SK-N-SH treated with all-trans-retinoic acid at 6 μM for 48 hours (cell line): Measurements from ENCODE around the gene AHRR.

ENCODE experiments used
- ATAC-seq: fragments of 200-7000 bp; cut with Tn5 transposase; 3 replicates; pipeline ENCODE4 v1.9.1; 2020; ENCODE audit warnings: mild to moderate bottlenecking, moderate library complexity
- ARNTL ChIP-seq: fragments of 450-650 bp; formaldehyde crosslinking; IDR thresholded peaks from 2 replicates; pipeline ENCODE4 v1.5.0; 2020; ENCODE audit warnings: low read depth, mild to moderate bottlenecking, moderate library complexity, borderline replicate concordance
- BACH2 ChIP-seq: fragments of 250-450 bp; sonication (Bioruptor Pico); IDR thresholded peaks from 2 replicates; pipeline ENCODE4 v1.9.0; 2021; ENCODE audit warnings: mild to moderate bottlenecking, borderline replicate concordance
- CSDC2 ChIP-seq: fragments of 250-450 bp; sonication (Bioruptor Pico); IDR thresholded peaks from 2 replicates; pipeline ENCODE4 v1.5.0; 2020; ENCODE audit warnings: mild to moderate bottlenecking, moderate library complexity
- ESRRG ChIP-seq: fragments of 250-450 bp; sonication (Bioruptor Pico); IDR thresholded peaks from 2 replicates; pipeline ENCODE4 v1.6.1; 2021; ENCODE audit warnings: mild to moderate bottlenecking
- GLIS3 ChIP-seq: fragments of 250-450 bp; sonication (Bioruptor Pico); IDR thresholded peaks from 2 replicates; pipeline ENCODE4 v1.5.0; 2020; ENCODE audit warnings: mild to moderate bottlenecking, moderate library complexity
- POU6F1 ChIP-seq: fragments of 250-450 bp; sonication (Bioruptor Pico); IDR thresholded peaks from 2 replicates; pipeline ENCODE4 v1.8.0; 2021; ENCODE audit warnings: low read depth, mild to moderate bottlenecking, moderate library complexity, borderline replicate concordance
- PPARA ChIP-seq: fragments of 250-450 bp; sonication (Bioruptor Pico); IDR thresholded peaks from 2 replicates; pipeline ENCODE4 v1.5.0; 2020; ENCODE audit warnings: mild to moderate bottlenecking, borderline replicate concordance
- RARB ChIP-seq: fragments of 250-450 bp; sonication (Bioruptor Pico); IDR thresholded peaks from 2 replicates; pipeline ENCODE4 v1.8.0; 2021; ENCODE audit warnings: mild to moderate bottlenecking, moderate library complexity
- TCF4 ChIP-seq: fragments of 250-450 bp; sonication (Bioruptor Pico); IDR thresholded peaks from 2 replicates; pipeline ENCODE4 v1.8.0; 2021; ENCODE audit warnings: mild to moderate bottlenecking, moderate library complexity, borderline replicate concordance
- ZC3H10 ChIP-seq: fragments of 250-450 bp; sonication (Bioruptor Pico); IDR thresholded peaks from 2 replicates; pipeline ENCODE4 v1.5.1; 2021; ENCODE audit warnings: mild to moderate bottlenecking, moderate library complexity
- ZFP3 ChIP-seq: fragments of 250-450 bp; sonication (Bioruptor Pico); IDR thresholded peaks from 2 replicates; pipeline ENCODE4 v1.5.0; 2020; ENCODE audit warnings: mild to moderate bottlenecking, moderate library complexity
- ZNF565 ChIP-seq: fragments of 450-650 bp; formaldehyde crosslinking; conservative IDR thresholded peaks from 2 replicates; pipeline ENCODE4 v1.5.0; 2020; ENCODE audit warnings: low read depth, mild to moderate bottlenecking, moderate library complexity
- ZNF70 ChIP-seq: fragments of 450-650 bp; formaldehyde crosslinking; IDR thresholded peaks from 2 replicates; pipeline ENCODE4 v1.5.0; 2020; ENCODE audit warnings: mild to moderate bottlenecking, moderate library complexity
- ZNF8 ChIP-seq: fragments of 450-650 bp; formaldehyde crosslinking; IDR thresholded peaks from 2 replicates; pipeline ENCODE4 v1.5.0; 2020; ENCODE audit warnings: mild to moderate bottlenecking, moderate library complexity
- TF ChIP-seq, protein P1 (sequence below): fragments of 250-450 bp; sonication (Bioruptor Pico); IDR thresholded peaks from 2 replicates; pipeline ENCODE4 v1.8.0; 2020; ENCODE audit warnings: mild to moderate bottlenecking, moderate library complexity, borderline replicate concordance
- TF ChIP-seq, protein P2 (sequence below): fragments of 250-450 bp; sonication (Bioruptor Pico); IDR thresholded peaks from 2 replicates; pipeline ENCODE4 v1.5.1; 2020; ENCODE audit warnings: low read depth, mild to moderate bottlenecking, moderate library complexity
- TF ChIP-seq, protein P3 (sequence below): fragments of 250-450 bp; sonication (Bioruptor Pico); IDR thresholded peaks from 2 replicates; pipeline ENCODE4 v1.5.1; 2021; ENCODE audit warnings: mild to moderate bottlenecking, moderate library complexity
- TF ChIP-seq, protein P4 (sequence below): fragments of 250-450 bp; sonication (Bioruptor Pico); IDR thresholded peaks from 2 replicates; pipeline ENCODE4 v1.5.0; 2020; ENCODE audit warnings: mild to moderate bottlenecking, moderate library complexity

The AHRR gene

GRCh38 chr5:351921-352245 lies 30.4 kb downstream of the AHRR start:
- no peak for TF ChIP-seq ZC3H10 (CRISPR knock-in tag)
- no peak for TF ChIP-seq PPARA (CRISPR knock-in tag)
- TF ChIP-seq ESRRG (CRISPR knock-in tag) = no peak
- TF ChIP-seq GLIS3 = no peak
- no peak for TF ChIP-seq TCF4 (CRISPR knock-in tag)
- TF ChIP-seq ZFP3 = no peak
- no peak for ATAC-seq

GRCh38 chr5:352639-353611 lies 31.4 kb downstream of the AHRR start:
- TF ChIP-seq, protein P1, sequence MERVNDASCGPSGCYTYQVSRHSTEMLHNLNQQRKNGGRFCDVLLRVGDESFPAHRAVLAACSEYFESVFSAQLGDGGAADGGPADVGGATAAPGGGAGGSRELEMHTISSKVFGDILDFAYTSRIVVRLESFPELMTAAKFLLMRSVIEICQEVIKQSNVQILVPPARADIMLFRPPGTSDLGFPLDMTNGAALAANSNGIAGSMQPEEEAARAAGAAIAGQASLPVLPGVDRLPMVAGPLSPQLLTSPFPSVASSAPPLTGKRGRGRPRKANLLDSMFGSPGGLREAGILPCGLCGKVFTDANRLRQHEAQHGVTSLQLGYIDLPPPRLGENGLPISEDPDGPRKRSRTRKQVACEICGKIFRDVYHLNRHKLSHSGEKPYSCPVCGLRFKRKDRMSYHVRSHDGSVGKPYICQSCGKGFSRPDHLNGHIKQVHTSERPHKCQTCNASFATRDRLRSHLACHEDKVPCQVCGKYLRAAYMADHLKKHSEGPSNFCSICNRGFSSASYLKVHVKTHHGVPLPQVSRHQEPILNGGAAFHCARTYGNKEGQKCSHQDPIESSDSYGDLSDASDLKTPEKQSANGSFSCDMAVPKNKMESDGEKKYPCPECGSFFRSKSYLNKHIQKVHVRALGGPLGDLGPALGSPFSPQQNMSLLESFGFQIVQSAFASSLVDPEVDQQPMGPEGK (CRISPR knock-in tag) = no peak
- TF ChIP-seq RARB (CRISPR knock-in tag) (no peak), CSDC2 (CRISPR knock-in tag) (no peak), ZNF8 (CRISPR knock-in tag) (no peak), ESRRG (CRISPR knock-in tag) (no peak)
- TF ChIP-seq, protein P2, sequence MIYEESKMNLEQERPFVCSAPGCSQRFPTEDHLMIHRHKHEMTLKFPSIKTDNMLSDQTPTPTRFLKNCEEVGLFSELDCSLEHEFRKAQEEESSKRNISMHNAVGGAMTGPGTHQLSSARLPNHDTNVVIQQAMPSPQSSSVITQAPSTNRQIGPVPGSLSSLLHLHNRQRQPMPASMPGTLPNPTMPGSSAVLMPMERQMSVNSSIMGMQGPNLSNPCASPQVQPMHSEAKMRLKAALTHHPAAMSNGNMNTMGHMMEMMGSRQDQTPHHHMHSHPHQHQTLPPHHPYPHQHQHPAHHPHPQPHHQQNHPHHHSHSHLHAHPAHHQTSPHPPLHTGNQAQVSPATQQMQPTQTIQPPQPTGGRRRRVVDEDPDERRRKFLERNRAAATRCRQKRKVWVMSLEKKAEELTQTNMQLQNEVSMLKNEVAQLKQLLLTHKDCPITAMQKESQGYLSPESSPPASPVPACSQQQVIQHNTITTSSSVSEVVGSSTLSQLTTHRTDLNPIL (CRISPR knock-in tag) = no peak
- TF ChIP-seq, protein P3, sequence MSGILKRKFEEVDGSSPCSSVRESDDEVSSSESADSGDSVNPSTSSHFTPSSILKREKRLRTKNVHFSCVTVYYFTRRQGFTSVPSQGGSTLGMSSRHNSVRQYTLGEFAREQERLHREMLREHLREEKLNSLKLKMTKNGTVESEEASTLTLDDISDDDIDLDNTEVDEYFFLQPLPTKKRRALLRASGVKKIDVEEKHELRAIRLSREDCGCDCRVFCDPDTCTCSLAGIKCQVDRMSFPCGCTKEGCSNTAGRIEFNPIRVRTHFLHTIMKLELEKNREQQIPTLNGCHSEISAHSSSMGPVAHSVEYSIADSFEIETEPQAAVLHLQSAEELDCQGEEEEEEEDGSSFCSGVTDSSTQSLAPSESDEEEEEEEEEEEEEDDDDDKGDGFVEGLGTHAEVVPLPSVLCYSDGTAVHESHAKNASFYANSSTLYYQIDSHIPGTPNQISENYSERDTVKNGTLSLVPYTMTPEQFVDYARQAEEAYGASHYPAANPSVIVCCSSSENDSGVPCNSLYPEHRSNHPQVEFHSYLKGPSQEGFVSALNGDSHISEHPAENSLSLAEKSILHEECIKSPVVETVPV (CRISPR knock-in tag) = no peak
- TF ChIP-seq, all 23 proteins: peak for 0
- no peak; the same call in 2 of the 3 replicates for ATAC-seq

- no peak for ATAC-seq
- TF ChIP-seq ESRRG (CRISPR knock-in tag) (no peak), ZNF70 (no peak), BACH2 (CRISPR knock-in tag) (no peak), ZNF565 (CRISPR knock-in tag) (no peak), RARB (CRISPR knock-in tag) (no peak), PPARA (CRISPR knock-in tag) (no peak), ARNTL (CRISPR knock-in tag) (no peak), POU6F1 (CRISPR knock-in tag) (no peak)
- TF ChIP-seq, protein P4, sequence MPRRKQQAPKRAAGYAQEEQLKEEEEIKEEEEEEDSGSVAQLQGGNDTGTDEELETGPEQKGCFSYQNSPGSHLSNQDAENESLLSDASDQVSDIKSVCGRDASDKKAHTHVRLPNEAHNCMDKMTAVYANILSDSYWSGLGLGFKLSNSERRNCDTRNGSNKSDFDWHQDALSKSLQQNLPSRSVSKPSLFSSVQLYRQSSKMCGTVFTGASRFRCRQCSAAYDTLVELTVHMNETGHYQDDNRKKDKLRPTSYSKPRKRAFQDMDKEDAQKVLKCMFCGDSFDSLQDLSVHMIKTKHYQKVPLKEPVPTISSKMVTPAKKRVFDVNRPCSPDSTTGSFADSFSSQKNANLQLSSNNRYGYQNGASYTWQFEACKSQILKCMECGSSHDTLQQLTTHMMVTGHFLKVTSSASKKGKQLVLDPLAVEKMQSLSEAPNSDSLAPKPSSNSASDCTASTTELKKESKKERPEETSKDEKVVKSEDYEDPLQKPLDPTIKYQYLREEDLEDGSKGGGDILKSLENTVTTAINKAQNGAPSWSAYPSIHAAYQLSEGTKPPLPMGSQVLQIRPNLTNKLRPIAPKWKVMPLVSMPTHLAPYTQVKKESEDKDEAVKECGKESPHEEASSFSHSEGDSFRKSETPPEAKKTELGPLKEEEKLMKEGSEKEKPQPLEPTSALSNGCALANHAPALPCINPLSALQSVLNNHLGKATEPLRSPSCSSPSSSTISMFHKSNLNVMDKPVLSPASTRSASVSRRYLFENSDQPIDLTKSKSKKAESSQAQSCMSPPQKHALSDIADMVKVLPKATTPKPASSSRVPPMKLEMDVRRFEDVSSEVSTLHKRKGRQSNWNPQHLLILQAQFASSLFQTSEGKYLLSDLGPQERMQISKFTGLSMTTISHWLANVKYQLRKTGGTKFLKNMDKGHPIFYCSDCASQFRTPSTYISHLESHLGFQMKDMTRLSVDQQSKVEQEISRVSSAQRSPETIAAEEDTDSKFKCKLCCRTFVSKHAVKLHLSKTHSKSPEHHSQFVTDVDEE = no peak
- TF ChIP-seq, protein P1 (CRISPR knock-in tag) = no peak
- TF ChIP-seq, all 23 proteins: peak for 0
Measured at GRCh38 chr5:353612-354580, 32.4 kb downstream of the AHRR start.
